Fibroblast of lung (primary cell): ENCODE measurements around the gene RANBP3. TPM values are rescaled to one million over a fixed set of nuclear protein-coding genes. Genes with fewer than 3 reads are reported as not detected.

ENCODE experiments used
- DNase-seq, 2 donors: peaks; one replicate each; pipeline versions ENCODE4 v3.0.0 to v3.0.0-alpha.2; 2010; ENCODE audit warnings: low read depth in 2 of 2
- H2AFZ ChIP-seq: 2 replicates; pipeline ENCODE4 v1.5.1; 2012; ENCODE audit warnings: low read length, control low read depth, inconsistent platforms
- H3K27ac ChIP-seq: 2 replicates; pipeline ENCODE4 v1.5.1; 2011; ENCODE audit warnings: low read length, control low read depth; ENCODE audit not compliant: insufficient read depth
- H3K27me3 ChIP-seq: 2 replicates; pipeline ENCODE4 v1.5.1; 2011; ENCODE audit warnings: mild to moderate bottlenecking, low read length; ENCODE audit not compliant: control insufficient read depth, insufficient read depth
- H3K36me3 ChIP-seq: 2 replicates; pipeline ENCODE4 v1.5.1; 2011; ENCODE audit warnings: low read length; ENCODE audit not compliant: control insufficient read depth, insufficient read depth
- H3K4me1 ChIP-seq: 2 replicates; pipeline ENCODE4 v1.5.1; 2011; ENCODE audit warnings: low read length; ENCODE audit not compliant: control insufficient read depth, insufficient read depth; ENCODE audit errors: extremely low read depth
- H3K4me2 ChIP-seq: 2 replicates; pipeline ENCODE4 v1.5.1; 2011; ENCODE audit warnings: low read length, control low read depth; ENCODE audit not compliant: insufficient read depth; ENCODE audit errors: extremely low read depth
- H3K4me3 ChIP-seq, 4 experiments: fragments of 200-600 bp in 1 of 4; sonication (generic) in 1 of 4; replicated peaks in 1 of 4; 2 replicates each; pipeline ENCODE4 v1.5.1; 2011 to 2016; ENCODE audit warnings: low read length in 4 of 4, low read depth in 3 of 4, mild to moderate bottlenecking in 3 of 4, control low read depth in 2 of 4, inconsistent platforms in 1 of 4, mixed read lengths in 1 of 4; ENCODE audit not compliant: insufficient read depth in 1 of 4; ENCODE audit errors: control extremely low read depth in 1 of 4
- H3K79me2 ChIP-seq: 2 replicates; pipeline ENCODE4 v1.5.1; 2012; ENCODE audit warnings: mild to moderate bottlenecking, low read length, inconsistent platforms; ENCODE audit not compliant: control insufficient read depth, insufficient read depth
- H3K9ac ChIP-seq: 2 replicates; pipeline ENCODE4 v1.5.1; 2011; ENCODE audit warnings: mild to moderate bottlenecking, low read length, control low read depth; ENCODE audit not compliant: insufficient read depth
- H3K9me3 ChIP-seq: 2 replicates; pipeline ENCODE4 v1.5.1; 2012; ENCODE audit warnings: low read depth, low read length; ENCODE audit not compliant: control insufficient read depth, insufficient read depth
- H4K20me1 ChIP-seq: 2 replicates; pipeline ENCODE4 v1.5.1; 2011; ENCODE audit warnings: low read length; ENCODE audit not compliant: control insufficient read depth, insufficient read depth; ENCODE audit errors: extremely low read depth
- CTCF ChIP-seq, 2 donors: IDR thresholded peaks in 1 of 2; conservative IDR thresholded peaks in 1 of 2; 1 replicate in 1 of 2; 2 replicates in 1 of 2; pipeline ENCODE4 v1.5.1; 2011 to 2012; ENCODE audit warnings: low read length in 2 of 2, control low read depth in 1 of 2, inconsistent platforms in 1 of 2, low read depth in 1 of 2, mild to moderate bottlenecking in 1 of 2
- EZH2 ChIP-seq: IDR thresholded peaks from 2 replicates; pipeline ENCODE4 v1.5.1; 2012; ENCODE audit warnings: low read length, control low read depth, mild to moderate bottlenecking; ENCODE audit errors: missing control alignments
- polyA plus RNA-seq, 2 donors: library from polyadenylated mRNA; depleted of rRNA in 1 of 2; stranded (reverse) in 1 of 2; unstranded in 1 of 2; fragments of >200 nt; gene quantifications; 2 replicates each; pipeline ENCODE4 v1.2.1, GENCODE V29; 2011 to 2012; ENCODE audit warnings: missing spikeins in 1 of 2
- total RNA-seq: library from RNA; depleted of rRNA; stranded (reverse); fragments of >200 nt; gene quantifications from 2 replicates; pipeline ENCODE4 v1.2.1, GENCODE V29; 2014

Gene RANBP3
- total and polyA plus RNA-seq, 2 donors (not counting 1 experiment from before 2014, with no cell fraction given), result 39.8 to 59.4 TPM

GRCh38 chr19:5880604-5881078 lies 97.3 kb downstream of the RANBP3 start:
- Histone ChIP-seq H4K20me1 (no peaks in the 10 kb centered on the region), H3K4me3 (no peak overlapping the region), H3K27me3 (no peaks in the 10 kb centered on the region), H3K79me2 (no peaks in the 10 kb centered on the region), H3K9me3 (no peaks in the 10 kb centered on the region), H3K27ac (no peak overlapping the region), H2AFZ (no peak overlapping the region), H3K4me2 (peak overlapping the region; percentile 23), H3K9ac (no peak overlapping the region), H3K4me1 (peaks cover 5% of the 10 kb centered on the region), H3K36me3 (no peaks in the 10 kb centered on the region)
- TF ChIP-seq EZH2 (no peak), CTCF (conservative IDR thresholded peaks at IDR 0.05 in 1 of 2, IDR thresholded peaks at IDR 0.05 in 1 of 2; ENCODE audit: low read depth in 1 of 2, low read length in 2 of 2) (no peak)
- DNase-seq, result peak; percentile 66 to 72

- H3K4me1 ChIP-seq, result peaks cover 5% of the 10 kb centered on the region
- no peak for DNase-seq
- no peak overlapping the region for H3K27ac ChIP-seq
- no peaks in the 10 kb centered on the region for H3K79me2 ChIP-seq
- H3K9ac ChIP-seq, result no peak overlapping the region
- no peak overlapping the region for H2AFZ ChIP-seq
- no peaks in the 10 kb centered on the region for H3K36me3 ChIP-seq
- no peaks in the 10 kb centered on the region for H4K20me1 ChIP-seq
- H3K4me3 ChIP-seq, result no peak overlapping the region
- H3K9me3 ChIP-seq, result no peaks in the 10 kb centered on the region
- no peaks in the 10 kb centered on the region for H3K27me3 ChIP-seq
- TF ChIP-seq EZH2, result no peak
- no peak for TF ChIP-seq CTCF (conservative IDR thresholded peaks at IDR 0.05 in 1 of 2, IDR thresholded peaks at IDR 0.05 in 1 of 2; ENCODE audit: low read depth in 1 of 2, low read length in 2 of 2)
- peak overlapping the region; percentile 64 for H3K4me2 ChIP-seq
These were observed 97.7 kb downstream of the RANBP3 start for GRCh38 chr19:5880196-5880595.

- DNase-seq, result no peak
- no peak overlapping the region for H2AFZ ChIP-seq
- no peak overlapping the region for H3K4me2 ChIP-seq
- no peaks in the 10 kb centered on the region for H3K27me3 ChIP-seq
- H3K27ac ChIP-seq, result no peak overlapping the region
- no peak overlapping the region for H3K9ac ChIP-seq
- H3K4me3 ChIP-seq, result no peak overlapping the region
- no peaks in the 10 kb centered on the region for H3K36me3 ChIP-seq
- no peaks in the 10 kb centered on the region for H3K79me2 ChIP-seq
- peaks cover 5% of the 10 kb centered on the region for H3K4me1 ChIP-seq
- H3K9me3 ChIP-seq, result no peaks in the 10 kb centered on the region
- no peak for TF ChIP-seq EZH2
- TF ChIP-seq CTCF (conservative IDR thresholded peaks at IDR 0.05 in 1 of 2, IDR thresholded peaks at IDR 0.05 in 1 of 2; ENCODE audit: low read depth in 1 of 2, low read length in 2 of 2), result no peak
- no peaks in the 10 kb centered on the region for H4K20me1 ChIP-seq
These were observed 100.1 kb downstream of the RANBP3 start for GRCh38 chr19:5877882-5878281.
